Ishikawa (cell line): ENCODE results near the gene RBBP4.

Experiments used
- CEBPB ChIP-seq: IDR thresholded peaks from 2 replicates; pipeline ENCODE4 v1.6.1; 2012
- CREB1 ChIP-seq: IDR thresholded peaks from 2 replicates; pipeline ENCODE4 v1.6.1; 2012; ENCODE audit warnings: low read depth
- EGR1 ChIP-seq: IDR thresholded peaks from 2 replicates; pipeline ENCODE4 v1.6.1; 2012
- EP300 ChIP-seq: IDR thresholded peaks from 2 replicates; pipeline ENCODE4 v1.6.1; 2012; ENCODE audit warnings: borderline replicate concordance
- FOXM1 ChIP-seq: IDR thresholded peaks from 2 replicates; pipeline ENCODE4 v1.6.1; 2012; ENCODE audit warnings: low read depth, borderline replicate concordance
- MAX ChIP-seq: IDR thresholded peaks from 2 replicates; pipeline ENCODE4 v1.6.1; 2012
- NFIC ChIP-seq: IDR thresholded peaks from 2 replicates; pipeline ENCODE4 v1.6.1; 2012
- RAD21 ChIP-seq: IDR thresholded peaks from 2 replicates; pipeline ENCODE4 v1.6.1; 2012; ENCODE audit warnings: low read depth
- REST ChIP-seq: IDR thresholded peaks from 2 replicates; pipeline ENCODE4 v1.6.1; 2012; ENCODE audit warnings: low read depth, mild to moderate bottlenecking
- TAF1 ChIP-seq: IDR thresholded peaks from 2 replicates; pipeline ENCODE4 v1.6.1; 2012; ENCODE audit warnings: low read depth, mild to moderate bottlenecking
- TCF12 ChIP-seq: IDR thresholded peaks from 2 replicates; pipeline ENCODE4 v1.6.1; 2012; ENCODE audit warnings: low read depth
- TEAD4 ChIP-seq: IDR thresholded peaks from 2 replicates; pipeline ENCODE4 v1.6.1; 2012
- USF1 ChIP-seq: IDR thresholded peaks from 2 replicates; pipeline ENCODE4 v1.6.1; 2012
- YY1 ChIP-seq: IDR thresholded peaks from 2 replicates; pipeline ENCODE4 v1.6.1; 2012; ENCODE audit warnings: low read depth
- ZBTB7A ChIP-seq: IDR thresholded peaks from 2 replicates; pipeline ENCODE4 v1.6.1; 2012; ENCODE audit warnings: low read depth

The RBBP4 gene

GRCh38 chr1:32651461-32652073, 559 bp downstream of the RBBP4 start:
- TF ChIP-seq CEBPB: no peak
- no peak for TF ChIP-seq TEAD4
- no peak for TF ChIP-seq ZBTB7A
- TF ChIP-seq YY1: no peak

- no peak for TF ChIP-seq FOXM1
- TF ChIP-seq CEBPB: no peak
- no peak for TF ChIP-seq NFIC
- TF ChIP-seq TAF1: no peak
- no peak for TF ChIP-seq TCF12
- no peak for TF ChIP-seq CREB1
- no peak for TF ChIP-seq EP300
- TF ChIP-seq REST: no peak
- TF ChIP-seq RAD21: no peak
- TF ChIP-seq YY1: no peak
- no peak for TF ChIP-seq USF1
- no peak for TF ChIP-seq EGR1
- TF ChIP-seq MAX: no peak
- TF ChIP-seq ZBTB7A: no peak
- TF ChIP-seq TEAD4: no peak
These were observed 1.4 kb downstream of the RBBP4 start for GRCh38 chr1:32652244-32652962.

- TF ChIP-seq CREB1 (no peak), ZBTB7A (no peak), FOXM1 (no peak), YY1 (no peak), TAF1 (no peak), EP300 (no peak), RAD21 (no peak), NFIC (no peak), USF1 (no peak), REST (no peak), TCF12 (no peak), TEAD4 (no peak), CEBPB (no peak), EGR1 (no peak), MAX (no peak)
These were observed 8.6 kb downstream of the RBBP4 start for GRCh38 chr1:32659581-32659980.

GRCh38 chr1:32665915-32666314, 14.9 kb downstream of the RBBP4 start:
- no peak for TF ChIP-seq EGR1
- no peak for TF ChIP-seq TEAD4
- no peak for TF ChIP-seq FOXM1
- no peak for TF ChIP-seq RAD21
- TF ChIP-seq CREB1: no peak
- no peak for TF ChIP-seq TCF12
- no peak for TF ChIP-seq YY1
- no peak for TF ChIP-seq USF1
- TF ChIP-seq ZBTB7A: no peak
- no peak for TF ChIP-seq EP300
- no peak for TF ChIP-seq CEBPB
- TF ChIP-seq NFIC: no peak
- no peak for TF ChIP-seq REST
- TF ChIP-seq MAX: no peak
- no peak for TF ChIP-seq TAF1
